Stimulated activated CD8-positive, alpha-beta memory T cell treated with anti-CD3 and anti-CD28 coated beads, Interleukin-15, amount 100 ng/mL, for 4 hours (primary cell): ENCODE data around the gene SLC22A14.
"Not testable (repeated sequence)": the region's sequence is repeated elsewhere in the genome, so short reads cannot be mapped to it uniquely, and the experiment has no call there.

Source experiments
- DNase-seq, 2 donors: peaks; one replicate each; pipeline ENCODE4 v3.0.0-alpha.2; 2020; ENCODE audit warnings: low read depth in 2 of 2

SLC22A14 gene

GRCh38 chr3:38270606-38271005 lies 11.5 kb upstream of the SLC22A14 start:
- no peak for DNase-seq

GRCh38 chr3:38271553-38271952 lies 10.5 kb upstream of the SLC22A14 start:
- no peak for DNase-seq

- DNase-seq: no peak
These were observed 7.0 kb upstream of the SLC22A14 start for GRCh38 chr3:38274864-38275649.

GRCh38 chr3:38275658-38276057 lies 6.4 kb upstream of the SLC22A14 start:
- DNase-seq: no peak

- DNase-seq: no peak
These were observed 5.8 kb upstream of the SLC22A14 start for GRCh38 chr3:38276081-38276916.

GRCh38 chr3:38276917-38277630 lies 5.0 kb upstream of the SLC22A14 start:
- DNase-seq: no peak

- DNase-seq: no peak
These were observed 3.3 kb upstream of the SLC22A14 start for GRCh38 chr3:38278841-38279240.

GRCh38 chr3:38283810-38284755 lies 2.0 kb downstream of the SLC22A14 start:
- DNase-seq: no peak

GRCh38 chr3:38284756-38285150 lies 2.7 kb downstream of the SLC22A14 start:
- DNase-seq: no peak

GRCh38 chr3:38289286-38290217 lies 7.5 kb downstream of the SLC22A14 start:
- DNase-seq: not testable (repeated sequence)

- DNase-seq: not testable (repeated sequence)
These were observed 15.0 kb downstream of the SLC22A14 start for GRCh38 chr3:38297053-38297452.

GRCh38 chr3:38297537-38297936 lies 15.4 kb downstream of the SLC22A14 start:
- no peak for DNase-seq

GRCh38 chr3:38297947-38298711 lies 16.0 kb downstream of the SLC22A14 start:
- DNase-seq: no peak

GRCh38 chr3:38306941-38307340 lies 24.8 kb downstream of the SLC22A14 start:
- DNase-seq: no peak

- DNase-seq: no peak
These were observed 25.5 kb downstream of the SLC22A14 start for GRCh38 chr3:38307599-38307998.

GRCh38 chr3:38308456-38308855 lies 26.4 kb downstream of the SLC22A14 start:
- DNase-seq: no peak

GRCh38 chr3:38311476-38311875 lies 29.4 kb downstream of the SLC22A14 start:
- DNase-seq: no peak

GRCh38 chr3:38311941-38312340 lies 29.8 kb downstream of the SLC22A14 start:
- DNase-seq: no peak

GRCh38 chr3:38312356-38312755 lies 30.3 kb downstream of the SLC22A14 start:
- DNase-seq: no peak
